SH-SY5Y (cell line): ENCODE measurements around the gene IL12RB1.

Experiments
- GATA2 ChIP-seq: IDR thresholded peaks from 2 replicates; pipeline ENCODE4 v1.6.1; 2011; ENCODE audit warnings: mild to moderate bottlenecking, low read depth, low read length
- GATA3 ChIP-seq: IDR thresholded peaks from 2 replicates; pipeline ENCODE4 v1.6.1; 2011; ENCODE audit warnings: low read depth, mild to moderate bottlenecking, low read length, moderate library complexity

DNA sequence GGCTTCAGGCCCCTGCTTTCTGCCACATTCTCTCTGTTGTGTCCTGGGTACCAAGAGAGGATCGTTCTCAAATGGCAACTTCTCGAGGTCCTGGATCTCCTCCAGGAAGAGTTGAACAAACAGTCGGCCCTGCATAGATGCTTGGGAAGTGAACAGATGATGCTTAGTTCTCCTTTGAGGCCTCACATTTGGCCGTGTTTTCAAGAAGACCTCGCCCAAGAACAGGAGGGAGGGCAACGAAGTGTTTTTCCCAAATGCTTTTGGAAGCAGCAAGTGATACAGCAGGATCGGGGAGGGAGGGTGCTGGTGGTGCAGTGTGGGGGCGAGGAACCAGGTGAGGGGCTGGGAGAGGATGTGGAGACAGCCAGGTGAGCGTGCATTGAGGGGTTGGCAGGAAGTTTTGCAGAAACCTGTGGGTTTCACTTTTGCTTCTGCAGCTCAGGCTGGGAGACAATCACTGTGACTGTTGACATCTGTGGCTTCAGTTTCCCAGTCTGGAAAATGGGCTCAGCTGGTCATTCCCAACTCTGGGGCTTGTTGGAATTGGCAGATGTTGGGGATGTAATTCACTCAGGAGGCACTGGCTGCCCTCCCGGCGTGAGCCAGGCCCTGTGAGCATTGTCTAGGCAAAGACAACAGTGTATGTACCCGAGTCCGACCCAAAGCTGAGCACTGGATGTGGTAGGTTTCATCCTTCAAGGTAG is 32.4 kb upstream of the IL12RB1 start:
- TF ChIP-seq GATA2 (no peak), GATA3 (no peak)
